Loucy (cell line): ENCODE measurements around the gene RPS6KA3.

Experiments
- H2AFZ ChIP-seq: fragments of 200-600 bp; sonication (generic); 2 replicates; pipeline ENCODE4 v1.6.0; 2016; ENCODE audit warnings: antibody characterized with exemption, mild to moderate bottlenecking, low read length, moderate library complexity
- H3F3A ChIP-seq: fragments of 200-600 bp; 2 replicates; pipeline ENCODE4 v1.6.0; 2016; ENCODE audit warnings: antibody characterized with exemption, low read depth, mild to moderate bottlenecking
- H3K27me3 ChIP-seq: fragments of 200-600 bp; sonication (generic); 2 replicates; pipeline ENCODE4 v1.6.1; 2014; ENCODE audit warnings: low read length, mild to moderate bottlenecking; ENCODE audit not compliant: insufficient read depth, poor library complexity, severe bottlenecking
- H3K36me3 ChIP-seq: fragments of 200-600 bp; sonication (generic); 2 replicates; pipeline ENCODE4 v1.6.1; 2016; ENCODE audit warnings: low read length; ENCODE audit not compliant: insufficient read depth
- H3K4me1 ChIP-seq: fragments of 200-600 bp; sonication (generic); 2 replicates; pipeline ENCODE4 v1.5.1; 2014; ENCODE audit warnings: low read length, mild to moderate bottlenecking; ENCODE audit not compliant: insufficient read depth, poor library complexity, severe bottlenecking
- H3K4me2 ChIP-seq: fragments of 200-600 bp; sonication (generic); 2 replicates; pipeline ENCODE4 v1.6.0; 2014; ENCODE audit warnings: antibody characterized with exemption, low read length, low read depth, mild to moderate bottlenecking; ENCODE audit not compliant: poor library complexity, severe bottlenecking
- H3K4me3 ChIP-seq: fragments of 200-600 bp; sonication (generic); 2 replicates; pipeline ENCODE4 v1.5.1; 2014; ENCODE audit warnings: low read length, mild to moderate bottlenecking, mixed read lengths; ENCODE audit not compliant: poor library complexity, severe bottlenecking
- H3K79me2 ChIP-seq: fragments of 200-600 bp; sonication (generic); 2 replicates; pipeline ENCODE4 v1.6.1; 2014; ENCODE audit warnings: low read length; ENCODE audit not compliant: insufficient read depth
- H3K9ac ChIP-seq: fragments of 200-600 bp; sonication (generic); 2 replicates; pipeline ENCODE4 v1.6.0; 2014; ENCODE audit warnings: mild to moderate bottlenecking, low read depth, low read length, moderate library complexity; ENCODE audit not compliant: poor library complexity, severe bottlenecking
- H3K9me2 ChIP-seq: fragments of 200-600 bp; sonication (generic); replicated peaks from 2 replicates; pipeline ENCODE4 v1.6.1; 2016; ENCODE audit warnings: low read depth, low read length, mixed read lengths
- H3K9me3 ChIP-seq: fragments of 200-600 bp; sonication (generic); 2 replicates; pipeline ENCODE4 v1.6.1; 2014; ENCODE audit warnings: mild to moderate bottlenecking, antibody characterized with exemption, low read length, low read depth; ENCODE audit not compliant: insufficient read depth
- H4K20me1 ChIP-seq: fragments of 200-600 bp; sonication (generic); 2 replicates; pipeline ENCODE4 v1.6.0; 2014; ENCODE audit warnings: antibody characterized with exemption, low read length, mild to moderate bottlenecking; ENCODE audit not compliant: insufficient read depth, poor library complexity, severe bottlenecking
- CTCF ChIP-seq: fragments of 200-600 bp; sonication (generic); conservative IDR thresholded peaks from 2 replicates; pipeline ENCODE4 v1.5.1; 2014; ENCODE audit warnings: mild to moderate bottlenecking, antibody characterized with exemption, low read length
- EZH2phosphoT487 ChIP-seq: fragments of 200-600 bp; IDR thresholded peaks from 2 replicates; pipeline ENCODE4 v1.6.1; 2018; ENCODE audit warnings: antibody characterized with exemption, mild to moderate bottlenecking, moderate library complexity, borderline replicate concordance

RPS6KA3 gene

DNA sequence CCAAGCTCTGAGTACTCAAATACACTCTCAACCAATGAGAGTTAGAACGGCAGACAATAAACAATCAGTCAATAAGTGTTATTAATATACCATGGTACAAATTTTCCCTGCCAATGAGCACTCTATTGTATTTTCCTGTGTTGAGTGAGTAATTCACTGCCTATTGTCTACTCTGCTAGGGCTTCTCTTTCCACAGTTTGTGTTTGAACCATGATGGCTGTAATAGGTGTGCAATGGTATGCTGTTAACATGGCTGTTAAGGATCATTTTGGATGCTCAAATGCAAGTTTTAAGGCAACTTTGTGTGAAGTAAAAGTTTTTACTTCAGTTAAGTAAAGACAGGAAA, 41.2 kb downstream of the RPS6KA3 start:
- Histone ChIP-seq H3K4me1 (peaks cover 7% of the 10 kb centered on the region), H3K79me2 (peaks cover 35% of the 10 kb centered on the region; the same call in 1 of the 2 replicates), H3K4me3 (no peak overlapping the region), H3K9me2 (no peaks in the 10 kb centered on the region), H3K9ac (no peak overlapping the region), H4K20me1 (peaks cover 8% of the 10 kb centered on the region), H3K27me3 (no peaks in the 10 kb centered on the region), H3F3A (no peaks in the 10 kb centered on the region), H3K9me3 (no peaks in the 10 kb centered on the region), H2AFZ (no peak overlapping the region), H3K4me2 (no peak overlapping the region), H3K36me3 (peaks cover 20% of the 10 kb centered on the region; the same call in 1 of the 2 replicates)
- TF ChIP-seq CTCF: no peak
- no peak for TF ChIP-seq EZH2phosphoT487

DNA sequence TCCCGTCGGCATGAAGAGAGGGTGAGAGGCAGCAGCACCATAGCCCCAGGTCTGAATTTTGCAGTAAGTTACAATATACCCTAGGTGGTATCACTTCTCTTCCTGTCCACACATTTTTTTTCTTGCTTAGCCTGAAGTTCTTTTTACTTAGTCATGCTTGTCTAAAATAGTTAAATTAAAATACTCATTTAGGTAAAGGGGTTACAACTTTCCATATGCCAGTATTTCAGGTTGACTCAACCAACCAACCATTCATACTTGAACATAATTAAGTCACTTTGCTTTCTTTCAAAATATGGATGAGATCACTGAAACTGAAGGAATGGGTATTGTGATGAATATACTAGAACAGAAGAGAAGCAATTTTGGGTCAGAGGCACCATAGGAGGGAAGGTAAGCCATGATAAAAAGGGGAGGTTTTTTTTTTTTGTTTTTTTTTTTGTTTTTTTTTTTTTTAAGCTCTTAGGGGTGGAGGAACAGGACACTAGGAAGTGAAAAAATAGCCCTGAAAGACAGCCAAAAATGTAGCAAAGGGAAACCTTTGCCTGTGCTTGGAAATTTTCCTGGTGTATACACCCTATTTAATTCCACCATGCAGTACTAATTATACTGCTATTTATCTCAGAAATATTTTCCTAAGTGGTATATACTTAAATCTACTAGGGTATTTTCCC, 41.8 kb downstream of the RPS6KA3 start:
- Histone ChIP-seq H2AFZ (no peak overlapping the region), H3K4me1 (peaks cover 7% of the 10 kb centered on the region), H3F3A (no peaks in the 10 kb centered on the region), H3K4me2 (no peak overlapping the region), H3K79me2 (peaks cover 35% of the 10 kb centered on the region), H3K9ac (no peak overlapping the region), H3K36me3 (peaks cover 14% of the 10 kb centered on the region; the same call in 1 of the 2 replicates), H3K9me3 (no peaks in the 10 kb centered on the region), H3K27me3 (no peaks in the 10 kb centered on the region), H3K9me2 (no peaks in the 10 kb centered on the region), H3K4me3 (no peak overlapping the region), H4K20me1 (peaks cover 8% of the 10 kb centered on the region)
- 0 out of 2 replicates have a peak, but pooled peaks have one; percentile 13 for TF ChIP-seq CTCF
- no peak for TF ChIP-seq EZH2phosphoT487

DNA sequence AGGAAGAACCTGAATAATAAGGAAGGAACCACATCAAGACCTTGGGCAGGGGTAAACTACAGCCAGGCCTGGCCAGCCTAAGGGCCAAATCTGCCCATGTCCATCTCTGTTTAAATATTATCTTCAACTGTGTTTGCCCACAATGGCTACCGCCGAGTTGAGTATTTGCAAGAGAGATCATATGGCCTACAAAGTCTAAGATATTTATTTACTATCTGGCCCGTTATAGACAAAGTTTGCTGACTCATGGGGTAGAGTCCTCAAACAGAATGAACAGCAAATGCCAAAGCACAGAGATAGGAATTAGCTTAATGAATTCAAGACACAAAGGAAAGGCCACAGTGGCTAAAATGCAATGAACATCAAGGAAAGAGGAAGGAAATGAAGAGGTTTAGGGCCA, 44.8 kb downstream of the RPS6KA3 start:
- TF ChIP-seq CTCF (no peak), EZH2phosphoT487 (no peak)
- H3K4me2 ChIP-seq: no peak overlapping the region
- H3K4me1 ChIP-seq: peaks cover 15% of the 10 kb centered on the region
- H3K9ac ChIP-seq: no peak overlapping the region
- H4K20me1 ChIP-seq: peaks cover 23% of the 10 kb centered on the region
- H3K9me2 ChIP-seq: no peaks in the 10 kb centered on the region
- H3F3A ChIP-seq: no peaks in the 10 kb centered on the region
- H3K4me3 ChIP-seq: no peak overlapping the region
- H3K9me3 ChIP-seq: no peaks in the 10 kb centered on the region
- no peaks in the 10 kb centered on the region for H3K36me3 ChIP-seq
- peaks cover 59% of the 10 kb centered on the region for H3K79me2 ChIP-seq
- H3K27me3 ChIP-seq: no peaks in the 10 kb centered on the region
- no peak overlapping the region for H2AFZ ChIP-seq
